Neural cell (in vitro differentiated cells): ENCODE results near the gene AGO4. TPM values are rescaled to one million over a fixed set of nuclear protein-coding genes. Genes with fewer than 3 reads are reported as not detected.
"Not testable (repeated sequence)": the region's sequence is repeated elsewhere in the genome, so short reads cannot be mapped to it uniquely, and the experiment has no call there.

Experiments used
- H2AFZ ChIP-seq: fragments of 200-600, 300-800 bp; sonication (generic), shearing (Covaris generic); 2 replicates; pipeline ENCODE4 v1.6.0; 2014; ENCODE audit warnings: low read depth, mild to moderate bottlenecking, antibody characterized with exemption, low read length, moderate library complexity
- H3F3A ChIP-seq: fragments of 200-600 bp; shearing (Covaris generic); 2 replicates; pipeline ENCODE4 v1.6.1; 2016; ENCODE audit warnings: mild to moderate bottlenecking, moderate library complexity, mixed read lengths, antibody characterized with exemption, low read length; ENCODE audit not compliant: insufficient read depth, poor library complexity, severe bottlenecking
- H3K27ac ChIP-seq: fragments of 200-600, 300-800 bp; sonication (generic), shearing (Covaris generic); 2 replicates; pipeline ENCODE4 v1.5.1; 2014; ENCODE audit warnings: mild to moderate bottlenecking, low read length, moderate library complexity
- H3K27me3 ChIP-seq: fragments of 300-800, 200-600 bp; sonication (generic), shearing (Covaris generic); 2 replicates; pipeline ENCODE4 v1.6.0; 2014; ENCODE audit warnings: mild to moderate bottlenecking, low read depth, low read length, moderate library complexity; ENCODE audit not compliant: insufficient read depth
- H3K36me3 ChIP-seq: fragments of 300-800, 200-600 bp; sonication (generic), shearing (Covaris generic); 2 replicates; pipeline ENCODE4 v1.5.1; 2014; ENCODE audit warnings: mild to moderate bottlenecking, antibody characterized with exemption, low read length, moderate library complexity; ENCODE audit not compliant: insufficient read depth
- H3K4me2 ChIP-seq: fragments of 300-800, 200-600 bp; sonication (generic), shearing (Covaris generic); 2 replicates; pipeline ENCODE4 v1.6.0; 2014; ENCODE audit warnings: mild to moderate bottlenecking, low read length
- H3K4me3 ChIP-seq: fragments of 300-800, 200-600 bp; sonication (generic), shearing (Covaris generic); 2 replicates; pipeline ENCODE4 v1.5.1; 2014; ENCODE audit warnings: mild to moderate bottlenecking, low read length, moderate library complexity
- H3K79me2 ChIP-seq: fragments of 200-600 bp; shearing (Covaris generic); replicated peaks from 2 replicates; pipeline ENCODE4 v1.6.0; 2014; ENCODE audit warnings: mild to moderate bottlenecking, low read length, moderate library complexity; ENCODE audit not compliant: insufficient read depth
- H3K9ac ChIP-seq: fragments of 300-800, 200-600 bp; sonication (generic), shearing (Covaris generic); 2 replicates; pipeline ENCODE4 v1.6.1; 2016; ENCODE audit warnings: mild to moderate bottlenecking, low read length, mixed read lengths
- H3K9me2 ChIP-seq: fragments of 200-600 bp; shearing (Covaris generic); 2 replicates; pipeline ENCODE4 v1.6.1; 2016; ENCODE audit warnings: mild to moderate bottlenecking, low read length, mixed read lengths; ENCODE audit not compliant: insufficient read depth
- H3K9me3 ChIP-seq: fragments of 200-600, 300-800 bp; sonication (generic), shearing (Covaris generic); 2 replicates; pipeline ENCODE4 v1.6.1; 2016; ENCODE audit warnings: mild to moderate bottlenecking, mixed run types, low read length, moderate library complexity, mixed read lengths
- H4K20me1 ChIP-seq: fragments of 200-600 bp; shearing (Covaris generic); 2 replicates; pipeline ENCODE4 v1.6.1; 2016; ENCODE audit warnings: mild to moderate bottlenecking, mixed run types; ENCODE audit not compliant: insufficient read depth
- EP300 ChIP-seq: fragments of 450-650 bp; conservative IDR thresholded peaks from 2 replicates; pipeline ENCODE4 v1.6.1; 2014; ENCODE audit warnings: antibody characterized with exemption, mild to moderate bottlenecking, moderate library complexity; ENCODE audit not compliant: poor library complexity, severe bottlenecking
- EZH2 ChIP-seq: fragments of 200-600, 300-800 bp; shearing (Covaris generic), sonication (generic); IDR thresholded peaks from 2 replicates; pipeline ENCODE4 v1.6.1; 2014; ENCODE audit warnings: antibody characterized with exemption, low read length, borderline replicate concordance, mild to moderate bottlenecking; ENCODE audit not compliant: insufficient read depth, poor library complexity, severe bottlenecking
- MXI1 ChIP-seq: fragments of 450-650 bp; conservative IDR thresholded peaks from 2 replicates; pipeline ENCODE4 v1.6.1; 2014; ENCODE audit warnings: antibody characterized with exemption, mild to moderate bottlenecking; ENCODE audit not compliant: poor library complexity, severe bottlenecking
- POLR2AphosphoS5 ChIP-seq: IDR thresholded peaks from 2 replicates; pipeline ENCODE4 v1.6.1; 2012
- RAD21 ChIP-seq: fragments of 450-650 bp; conservative IDR thresholded peaks from 2 replicates; pipeline ENCODE4 v1.6.1; 2014; ENCODE audit warnings: antibody characterized with exemption, mild to moderate bottlenecking, moderate library complexity
- SMC3 ChIP-seq: fragments of 450-650 bp; conservative IDR thresholded peaks from 2 replicates; pipeline ENCODE4 v1.6.1; 2014; ENCODE audit warnings: antibody characterized with exemption, mild to moderate bottlenecking, moderate library complexity; ENCODE audit not compliant: poor library complexity
- TAF1 ChIP-seq: IDR thresholded peaks from 2 replicates; pipeline ENCODE4 v1.6.1; 2012; ENCODE audit warnings: low read depth
- polyA plus RNA-seq: library from polyadenylated mRNA; depleted of rRNA; stranded (reverse); fragments of >200 nt; gene quantifications from 2 replicates; pipeline ENCODE4 v1.2.3, GENCODE V29; 2014
- TF ChIP-seq, protein P1 (sequence below): IDR thresholded peaks from 2 replicates; pipeline ENCODE4 v1.6.1; 2012; ENCODE audit warnings: borderline replicate concordance
- TF ChIP-seq, protein P2 (sequence below): fragments of 450-650 bp; IDR thresholded peaks from 2 replicates; pipeline ENCODE4 v1.5.1; 2014; ENCODE audit warnings: antibody characterized with exemption, mild to moderate bottlenecking, moderate library complexity; ENCODE audit not compliant: poor library complexity, severe bottlenecking

AGO4 gene
- polyA plus RNA-seq, 1 donor from 2014 or later, result 51.9 TPM

GRCh38 chr1:35773711-35774110 is 34.1 kb upstream of the AGO4 start:
- Histone ChIP-seq H3K4me2 (no peak overlapping the region), H3K9ac (no peak overlapping the region)

GRCh38 chr1:35776172-35776571 is 31.6 kb upstream of the AGO4 start:
- H3K9me2 ChIP-seq, H3K9me3 ChIP-seq, H2AFZ ChIP-seq, H3K4me3 ChIP-seq, H3K79me2 ChIP-seq, H3F3A ChIP-seq, H4K20me1 ChIP-seq, H3K27me3 ChIP-seq, H3K9ac ChIP-seq, H3K36me3 ChIP-seq, H3K4me2 ChIP-seq, H3K27ac ChIP-seq: not testable (repeated sequence)

More at GRCh38 chr1:35773711-35774110, 34.1 kb upstream of the AGO4 start:
- TF ChIP-seq, protein P1, sequence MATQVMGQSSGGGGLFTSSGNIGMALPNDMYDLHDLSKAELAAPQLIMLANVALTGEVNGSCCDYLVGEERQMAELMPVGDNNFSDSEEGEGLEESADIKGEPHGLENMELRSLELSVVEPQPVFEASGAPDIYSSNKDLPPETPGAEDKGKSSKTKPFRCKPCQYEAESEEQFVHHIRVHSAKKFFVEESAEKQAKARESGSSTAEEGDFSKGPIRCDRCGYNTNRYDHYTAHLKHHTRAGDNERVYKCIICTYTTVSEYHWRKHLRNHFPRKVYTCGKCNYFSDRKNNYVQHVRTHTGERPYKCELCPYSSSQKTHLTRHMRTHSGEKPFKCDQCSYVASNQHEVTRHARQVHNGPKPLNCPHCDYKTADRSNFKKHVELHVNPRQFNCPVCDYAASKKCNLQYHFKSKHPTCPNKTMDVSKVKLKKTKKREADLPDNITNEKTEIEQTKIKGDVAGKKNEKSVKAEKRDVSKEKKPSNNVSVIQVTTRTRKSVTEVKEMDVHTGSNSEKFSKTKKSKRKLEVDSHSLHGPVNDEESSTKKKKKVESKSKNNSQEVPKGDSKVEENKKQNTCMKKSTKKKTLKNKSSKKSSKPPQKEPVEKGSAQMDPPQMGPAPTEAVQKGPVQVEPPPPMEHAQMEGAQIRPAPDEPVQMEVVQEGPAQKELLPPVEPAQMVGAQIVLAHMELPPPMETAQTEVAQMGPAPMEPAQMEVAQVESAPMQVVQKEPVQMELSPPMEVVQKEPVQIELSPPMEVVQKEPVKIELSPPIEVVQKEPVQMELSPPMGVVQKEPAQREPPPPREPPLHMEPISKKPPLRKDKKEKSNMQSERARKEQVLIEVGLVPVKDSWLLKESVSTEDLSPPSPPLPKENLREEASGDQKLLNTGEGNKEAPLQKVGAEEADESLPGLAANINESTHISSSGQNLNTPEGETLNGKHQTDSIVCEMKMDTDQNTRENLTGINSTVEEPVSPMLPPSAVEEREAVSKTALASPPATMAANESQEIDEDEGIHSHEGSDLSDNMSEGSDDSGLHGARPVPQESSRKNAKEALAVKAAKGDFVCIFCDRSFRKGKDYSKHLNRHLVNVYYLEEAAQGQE, result no peak
- TF ChIP-seq EP300 (no peak), RAD21 (no peak), SMC3 (no peak), MXI1 (no peak), EZH2 (no peak), POLR2AphosphoS5 (no peak), TAF1 (no peak)
- TF ChIP-seq, protein P2, sequence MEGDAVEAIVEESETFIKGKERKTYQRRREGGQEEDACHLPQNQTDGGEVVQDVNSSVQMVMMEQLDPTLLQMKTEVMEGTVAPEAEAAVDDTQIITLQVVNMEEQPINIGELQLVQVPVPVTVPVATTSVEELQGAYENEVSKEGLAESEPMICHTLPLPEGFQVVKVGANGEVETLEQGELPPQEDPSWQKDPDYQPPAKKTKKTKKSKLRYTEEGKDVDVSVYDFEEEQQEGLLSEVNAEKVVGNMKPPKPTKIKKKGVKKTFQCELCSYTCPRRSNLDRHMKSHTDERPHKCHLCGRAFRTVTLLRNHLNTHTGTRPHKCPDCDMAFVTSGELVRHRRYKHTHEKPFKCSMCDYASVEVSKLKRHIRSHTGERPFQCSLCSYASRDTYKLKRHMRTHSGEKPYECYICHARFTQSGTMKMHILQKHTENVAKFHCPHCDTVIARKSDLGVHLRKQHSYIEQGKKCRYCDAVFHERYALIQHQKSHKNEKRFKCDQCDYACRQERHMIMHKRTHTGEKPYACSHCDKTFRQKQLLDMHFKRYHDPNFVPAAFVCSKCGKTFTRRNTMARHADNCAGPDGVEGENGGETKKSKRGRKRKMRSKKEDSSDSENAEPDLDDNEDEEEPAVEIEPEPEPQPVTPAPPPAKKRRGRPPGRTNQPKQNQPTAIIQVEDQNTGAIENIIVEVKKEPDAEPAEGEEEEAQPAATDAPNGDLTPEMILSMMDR, result no peak
- H3K27ac ChIP-seq, result no peak overlapping the region
- H4K20me1 ChIP-seq, result no peaks in the 10 kb centered on the region
- H3K9me3 ChIP-seq, result no peaks in the 10 kb centered on the region
- no peaks in the 10 kb centered on the region for H3K36me3 ChIP-seq
- no peaks in the 10 kb centered on the region for H3K27me3 ChIP-seq
- no peaks in the 10 kb centered on the region for H3K9me2 ChIP-seq
- H2AFZ ChIP-seq, result no peak overlapping the region
- H3F3A ChIP-seq, result no peaks in the 10 kb centered on the region
- no peak overlapping the region for H3K4me3 ChIP-seq
- H3K79me2 ChIP-seq, result no peaks in the 10 kb centered on the region

- Histone ChIP-seq H3K27ac (no peak overlapping the region), H3K27me3 (no peaks in the 10 kb centered on the region), H4K20me1 (no peaks in the 10 kb centered on the region), H3F3A (no peaks in the 10 kb centered on the region), H3K4me2 (no peak overlapping the region), H3K9ac (no peak overlapping the region), H3K4me3 (no peak overlapping the region), H3K79me2 (no peaks in the 10 kb centered on the region), H3K9me2 (no peaks in the 10 kb centered on the region), H3K36me3 (no peaks in the 10 kb centered on the region), H2AFZ (no peak overlapping the region), H3K9me3 (no peaks in the 10 kb centered on the region)
- TF ChIP-seq POLR2AphosphoS5 (no peak), TAF1 (no peak), EP300 (no peak), EZH2 (no peak), RAD21 (no peak), MXI1 (no peak), SMC3 (no peak)
- TF ChIP-seq, protein P2, result no peak
- TF ChIP-seq, protein P1, result no peak
Measured at GRCh38 chr1:35777109-35777508, 30.7 kb upstream of the AGO4 start.
